Lung microvascular endothelial cell (primary cell): ENCODE data around the gene PCMT1. TPM values are rescaled to one million over a fixed set of nuclear protein-coding genes. Genes with fewer than 3 reads are reported as not detected.
A peak's percentile ranks its signal among the peaks of the same experiment; 100 is the strongest.
"Not testable (repeated sequence)": the region's sequence is repeated elsewhere in the genome, so short reads cannot be mapped to it uniquely, and the experiment has no call there.

ENCODE experiments used
- DNase-seq, 2 donors: peaks; one replicate each; pipeline versions ENCODE4 v3.0.0 to v3.0.0-alpha.2; 2010; ENCODE audit warnings: low read depth in 2 of 2
- total RNA-seq: library from RNA; depleted of rRNA; stranded (reverse); fragments of >200 nt; gene quantifications from 2 replicates; pipeline ENCODE4 v1.2.1, GENCODE V29; 2014

Gene PCMT1
- total RNA-seq, 1 donor from 2014 or later: 74.0 TPM

DNA sequence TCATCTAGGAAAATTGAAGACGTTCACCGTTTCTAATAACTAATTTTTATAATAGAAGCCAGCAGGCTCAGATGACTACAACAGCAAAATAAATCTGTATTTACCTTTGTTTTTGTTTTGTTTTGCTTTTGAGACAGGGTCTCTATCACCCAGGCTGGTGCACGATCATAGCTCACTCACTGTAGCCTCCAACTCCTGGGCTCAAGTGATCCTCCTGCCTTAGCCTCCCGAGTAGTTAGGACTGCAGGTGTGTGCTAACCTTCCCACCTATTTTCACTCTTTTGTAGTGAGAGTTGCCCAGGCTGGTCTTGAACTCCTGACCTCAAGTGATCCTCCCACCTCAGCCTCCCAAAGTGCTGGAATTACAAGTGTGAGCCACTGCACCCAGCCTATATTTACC is 104.5 kb downstream of the PCMT1 start:
- DNase-seq: not testable (repeated sequence)

DNA sequence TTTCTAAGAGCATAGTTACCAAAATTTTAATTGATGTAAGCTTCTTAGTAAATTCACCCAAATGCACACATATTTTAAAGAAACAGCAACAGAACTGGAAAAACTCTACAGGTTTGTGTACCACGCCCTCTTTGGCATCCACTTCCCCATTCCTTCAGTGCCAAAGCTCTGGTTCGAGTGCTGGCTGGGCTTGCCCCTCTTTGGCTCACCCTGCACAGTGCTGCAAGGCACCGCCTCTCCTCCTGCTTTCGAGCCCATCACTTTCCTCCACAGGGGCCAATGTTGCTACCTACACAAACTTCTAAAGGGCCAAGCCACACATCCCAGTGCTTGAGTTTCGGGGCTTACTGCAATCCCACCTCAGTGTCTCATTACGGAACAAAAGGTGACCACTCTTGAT is 105.0 kb downstream of the PCMT1 start:
- peak in 1 of 2 donors; percentile 58 for DNase-seq

DNA sequence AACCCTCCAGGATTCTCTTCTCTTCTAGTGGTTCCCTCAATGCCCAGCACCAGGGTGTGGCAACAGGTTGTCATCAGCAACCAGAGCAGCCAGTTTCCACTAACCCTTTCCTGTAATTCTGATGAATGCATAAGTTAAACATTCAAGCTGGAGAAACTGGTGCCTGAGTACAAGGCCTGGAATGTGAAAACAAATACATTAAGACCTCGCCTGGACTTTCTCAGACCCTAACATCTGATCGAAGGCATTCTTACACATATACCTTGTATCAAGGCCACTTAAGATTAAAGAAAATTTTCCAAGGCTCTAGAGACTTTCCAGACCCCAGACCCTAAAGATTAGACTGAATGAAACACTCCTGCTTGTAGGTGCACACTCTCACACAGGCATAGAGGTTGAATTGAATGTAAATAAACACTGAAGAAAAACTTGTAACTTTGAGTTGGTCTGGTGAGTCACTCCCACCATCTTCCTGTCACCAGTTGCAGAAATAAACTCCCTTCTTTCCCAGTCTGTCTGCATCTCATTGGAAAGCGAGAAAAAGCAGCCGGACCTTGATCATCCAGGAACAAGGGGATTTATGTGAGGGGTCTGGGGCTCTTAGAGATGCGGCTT is 105.6 kb downstream of the PCMT1 start:
- DNase-seq: peak; percentile 81 to 84

DNA sequence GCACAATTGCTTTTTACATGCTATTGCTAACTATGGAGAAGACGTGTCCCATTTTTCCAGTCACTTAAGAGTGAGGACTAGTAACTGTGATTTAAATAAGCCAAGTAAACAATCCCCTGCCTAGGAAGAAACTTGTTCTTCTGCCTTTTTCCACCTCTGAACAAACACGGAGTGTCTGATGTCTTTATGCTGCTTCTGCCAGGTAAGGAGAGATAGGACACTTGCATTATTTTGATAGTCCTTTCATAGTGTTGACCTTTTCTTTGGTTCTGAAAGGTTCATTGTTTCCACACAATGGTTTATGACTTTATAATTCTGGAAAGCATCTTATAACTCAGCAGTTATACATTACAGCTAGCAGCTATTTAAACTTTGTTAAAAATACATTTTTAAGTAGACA is 106.2 kb downstream of the PCMT1 start:
- peak in 1 of 2 donors; percentile 24 for DNase-seq

DNA sequence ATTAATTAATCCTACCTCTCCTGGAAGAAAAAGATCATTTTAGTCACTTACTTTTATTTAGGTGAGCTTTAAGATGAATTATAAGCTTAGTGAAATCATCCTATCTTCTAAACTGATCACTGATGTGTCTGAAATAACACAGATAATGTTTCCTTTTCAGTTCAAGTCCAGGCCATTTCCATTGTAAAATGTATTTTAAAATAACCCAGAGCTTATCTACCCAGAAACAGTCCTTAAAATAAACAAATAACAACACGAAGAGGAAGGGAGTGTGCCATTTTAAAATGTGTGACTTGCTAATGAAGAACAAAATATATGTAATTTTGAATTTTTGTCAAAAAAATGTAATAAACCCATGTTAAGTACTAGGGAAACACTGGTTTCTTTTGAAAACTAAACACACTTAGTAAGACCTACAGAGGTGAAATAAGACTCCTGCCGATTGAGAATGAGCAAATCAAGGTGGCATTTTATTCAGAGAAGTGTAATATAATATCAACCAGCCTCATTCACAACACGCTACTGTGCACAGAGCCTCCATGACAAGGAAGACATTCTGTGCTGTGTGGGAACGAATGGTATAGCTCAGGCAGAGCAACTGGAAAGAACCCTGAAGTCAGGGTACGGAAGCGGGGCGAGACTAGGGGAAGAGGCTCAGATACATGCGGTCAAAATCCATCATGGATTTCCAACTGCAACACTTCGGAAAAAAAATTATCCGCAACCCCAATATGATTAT is 106.9 kb downstream of the PCMT1 start:
- DNase-seq: peak; percentile 14 to 87

DNA sequence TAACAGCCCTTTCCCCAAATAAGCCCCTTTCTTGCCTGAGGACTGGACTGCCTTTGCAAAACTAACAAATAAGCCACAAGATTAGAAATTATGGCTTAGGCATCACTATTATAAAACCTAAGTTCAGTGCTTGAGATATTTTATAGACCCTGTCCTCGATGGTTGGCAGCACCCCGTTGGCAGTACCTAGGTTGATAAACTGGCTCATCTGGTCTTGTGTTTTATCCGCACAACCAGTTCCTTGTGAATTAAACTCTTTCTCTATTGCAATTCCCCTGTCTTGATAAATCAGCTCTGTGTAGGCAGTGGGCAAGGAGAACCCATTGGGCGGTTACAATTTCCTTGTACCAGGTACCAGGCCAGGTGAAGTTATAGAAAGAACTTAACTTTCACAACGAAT is 108.0 kb downstream of the PCMT1 start:
- DNase-seq: no peak

DNA sequence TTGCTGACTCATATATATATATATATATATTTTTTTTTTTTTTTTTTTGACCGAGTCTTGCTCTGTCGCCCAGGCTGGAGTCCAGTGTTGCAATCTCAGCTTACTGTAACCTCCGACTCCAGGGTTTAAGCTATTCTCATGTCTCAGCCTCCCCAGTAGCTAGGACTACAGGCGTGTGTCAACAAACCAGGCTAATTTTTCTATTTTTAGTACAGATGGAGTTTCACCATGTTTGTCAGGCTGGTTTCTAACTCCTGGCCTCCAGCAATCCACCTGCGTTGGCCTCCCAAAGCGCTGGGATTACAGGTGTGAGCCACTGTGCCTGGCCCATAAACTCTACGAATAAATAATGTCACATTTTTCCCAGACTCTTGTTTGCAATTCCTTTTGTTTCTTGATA is 109.8 kb downstream of the PCMT1 start:
- DNase-seq: peak in 1 of 2 donors; percentile 28

DNA sequence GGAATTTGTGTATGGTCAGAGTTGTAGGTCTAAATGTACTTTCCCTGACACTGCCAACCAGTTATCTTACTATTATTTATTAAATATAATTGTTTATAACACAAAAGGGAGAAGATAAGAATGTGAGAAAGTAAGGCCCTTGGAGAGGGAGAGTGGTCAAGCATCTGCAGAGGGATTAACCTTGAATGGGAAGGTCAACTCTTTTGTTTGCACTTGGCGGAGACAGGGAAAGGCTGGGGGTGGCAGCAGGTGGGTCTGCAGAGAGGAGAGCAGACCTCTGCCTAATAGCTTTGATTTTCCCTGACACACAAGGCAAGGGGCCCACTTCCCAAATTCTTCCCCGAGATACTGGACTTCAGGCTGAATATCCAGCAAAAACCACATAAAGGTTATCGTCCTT is 110.4 kb downstream of the PCMT1 start:
- no peak for DNase-seq

DNA sequence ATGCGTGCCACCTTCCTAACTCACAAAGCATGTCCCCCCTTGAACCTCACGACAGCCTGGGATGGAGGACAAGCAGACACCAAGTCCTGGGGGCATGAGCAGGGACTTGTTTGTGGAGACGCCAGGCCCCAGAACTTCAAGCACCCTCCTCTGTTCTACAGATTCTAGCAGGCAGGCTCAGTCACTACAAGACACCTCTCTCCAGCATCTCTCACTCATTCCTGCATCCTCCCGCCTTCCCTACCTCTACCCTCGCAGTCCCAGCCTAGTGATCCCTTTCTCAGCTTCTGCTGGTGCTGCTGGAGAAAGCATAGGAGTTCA is 110.9 kb downstream of the PCMT1 start:
- DNase-seq: no peak

Other genes starting within 250 kb of the PCMT1 start
- 18.1 and 21.8 TPM in 2 replicates for gene PPIL4, start 203.7 kb upstream of the PCMT1 start, total RNA-seq
- gene GINM1, start 183.4 kb upstream of the PCMT1 start, total RNA-seq: 35.1 and 42.1 TPM in 2 replicates
- 13.5 and 14.9 TPM in 2 replicates for gene KATNA1, start 101.0 kb upstream of the PCMT1 start, total RNA-seq
- gene LATS1, start 31.6 kb upstream of the PCMT1 start, total RNA-seq: 4.6 and 7.1 TPM in 2 replicates
- 15.9 and 19.6 TPM in 2 replicates for gene NUP43, start 3.2 kb upstream of the PCMT1 start, total RNA-seq
- 8.1 and 18.8 TPM in 2 replicates for gene LRP11, start 114.6 kb downstream of the PCMT1 start, total RNA-seq
- gene RAET1E, start 148.4 kb downstream of the PCMT1 start, total RNA-seq: under 0.01 TPM in 1 of 2 replicates, not detected in the other
- 0.20 and 0.22 TPM in 2 replicates for gene RAET1G, start 173.4 kb downstream of the PCMT1 start, total RNA-seq
- 0.79 and 2.4 TPM in 2 replicates for gene ULBP2, start 192.3 kb downstream of the PCMT1 start, total RNA-seq
- under 0.01 and 0.22 TPM in 2 replicates for gene ULBP1, start 214.2 kb downstream of the PCMT1 start, total RNA-seq